ENCODE results near the gene RRN3. TPM values are rescaled to one million over a fixed set of nuclear protein-coding genes. Genes with fewer than 3 reads are reported as not detected.
A peak's percentile ranks its signal among the peaks of the same experiment; 100 is the strongest.

RRN3 gene
- total RNA-seq, 2 experiments from 2014 or later: 38.4 to 42.9 TPM

GRCh38 chr16:15035163-15035729 lies 58.8 kb downstream of the RRN3 start:
- POLR2A ChIA-PET: no interaction called here
- Histone ChIP-seq H3K27me3 (ENCODE audit: control insufficient read depth in 1 of 2, insufficient read depth in 2 of 2, low read length in 2 of 2) (no peaks in the 10 kb centered on the region), H3K4me1 (ENCODE audit: insufficient read depth, low read length) (peaks cover 18% of the 10 kb centered on the region), H3K27ac (ENCODE audit: low read depth in 1 of 2, low read length in 2 of 2) (peak overlapping the region in 1 of 2 donors; percentile 1), H3K9me3 (ENCODE audit: control insufficient read depth in 1 of 2, insufficient read depth in 1 of 2, low read length in 2 of 2) (no peaks in the 10 kb centered on the region), H3K4me3 (ENCODE audit: low read length) (no peak overlapping the region), H3K36me3 (ENCODE audit: insufficient read depth, low read length) (peaks cover 89% of the 10 kb centered on the region)
- Mint-ChIP-seq H3K4me1 (ENCODE audit: low read depth) (peaks cover 19% of the 10 kb centered on the region), H3K4me3 (no peak overlapping the region), H3K27me3 (no peaks in the 10 kb centered on the region), H3K9me3 (no peaks in the 10 kb centered on the region), H3K36me3 (ENCODE audit: low read depth) (peaks cover 92% of the 10 kb centered on the region), H3K27ac (no peak overlapping the region)
- TF ChIP-seq, protein P1, sequence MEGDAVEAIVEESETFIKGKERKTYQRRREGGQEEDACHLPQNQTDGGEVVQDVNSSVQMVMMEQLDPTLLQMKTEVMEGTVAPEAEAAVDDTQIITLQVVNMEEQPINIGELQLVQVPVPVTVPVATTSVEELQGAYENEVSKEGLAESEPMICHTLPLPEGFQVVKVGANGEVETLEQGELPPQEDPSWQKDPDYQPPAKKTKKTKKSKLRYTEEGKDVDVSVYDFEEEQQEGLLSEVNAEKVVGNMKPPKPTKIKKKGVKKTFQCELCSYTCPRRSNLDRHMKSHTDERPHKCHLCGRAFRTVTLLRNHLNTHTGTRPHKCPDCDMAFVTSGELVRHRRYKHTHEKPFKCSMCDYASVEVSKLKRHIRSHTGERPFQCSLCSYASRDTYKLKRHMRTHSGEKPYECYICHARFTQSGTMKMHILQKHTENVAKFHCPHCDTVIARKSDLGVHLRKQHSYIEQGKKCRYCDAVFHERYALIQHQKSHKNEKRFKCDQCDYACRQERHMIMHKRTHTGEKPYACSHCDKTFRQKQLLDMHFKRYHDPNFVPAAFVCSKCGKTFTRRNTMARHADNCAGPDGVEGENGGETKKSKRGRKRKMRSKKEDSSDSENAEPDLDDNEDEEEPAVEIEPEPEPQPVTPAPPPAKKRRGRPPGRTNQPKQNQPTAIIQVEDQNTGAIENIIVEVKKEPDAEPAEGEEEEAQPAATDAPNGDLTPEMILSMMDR (IDR thresholded peaks at IDR 0.05): no peak
- intact Hi-C loops (cut with DNase I, micrococcal nuclease): no loop called here
- ATAC-seq (ENCODE audit: poor library complexity) (no peak), DNase-seq (no peak)
- CTCF ChIA-PET: no interaction called here

- intact Hi-C loops (cut with DNase I, micrococcal nuclease): no loop called here
- Mint-ChIP-seq H3K36me3 (ENCODE audit: low read depth) (peaks cover 89% of the 10 kb centered on the region), H3K9me3 (no peaks in the 10 kb centered on the region), H3K27me3 (no peaks in the 10 kb centered on the region), H3K4me1 (ENCODE audit: low read depth) (peaks cover 19% of the 10 kb centered on the region), H3K4me3 (no peak overlapping the region), H3K27ac (no peak overlapping the region)
- TF ChIP-seq, protein P1 (IDR thresholded peaks at IDR 0.05): no peak
- Histone ChIP-seq H3K27me3 (ENCODE audit: control insufficient read depth in 1 of 2, insufficient read depth in 2 of 2, low read length in 2 of 2) (no peaks in the 10 kb centered on the region), H3K4me1 (ENCODE audit: insufficient read depth, low read length) (peaks cover 18% of the 10 kb centered on the region), H3K27ac (ENCODE audit: low read depth in 1 of 2, low read length in 2 of 2) (peak overlapping the region in 1 of 2 donors; percentile 1), H3K9me3 (ENCODE audit: control insufficient read depth in 1 of 2, insufficient read depth in 1 of 2, low read length in 2 of 2) (no peaks in the 10 kb centered on the region), H3K36me3 (ENCODE audit: insufficient read depth, low read length) (peaks cover 82% of the 10 kb centered on the region), H3K4me3 (ENCODE audit: low read length) (no peak overlapping the region)
- CTCF ChIA-PET: no interaction called here
- DNase-seq (no peak), ATAC-seq (ENCODE audit: poor library complexity) (no peak)
- POLR2A ChIA-PET: no interaction called here
Measured at GRCh38 chr16:15034266-15035162, 59.6 kb downstream of the RRN3 start.

DNA sequence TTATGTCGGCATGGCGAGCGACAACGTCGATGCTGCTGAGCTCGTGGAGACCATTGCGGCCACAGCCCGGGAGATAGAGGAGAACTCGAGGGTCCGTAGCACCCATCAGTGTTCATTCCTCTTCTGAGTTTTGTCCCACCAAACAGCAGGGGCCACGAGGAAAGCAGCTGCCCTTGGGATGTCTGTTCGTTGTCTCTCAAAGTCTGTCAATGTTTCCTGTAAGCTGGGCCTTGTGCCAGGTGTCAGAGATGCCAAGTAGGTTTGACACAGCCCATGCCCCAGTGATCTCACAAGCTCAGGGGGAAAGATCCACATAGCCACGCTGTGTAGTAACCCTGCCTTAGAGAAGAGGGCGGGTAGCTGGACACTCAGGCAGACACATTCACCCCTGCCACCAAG lies 60.8 kb downstream of the RRN3 start:
- Mint-ChIP-seq H3K9me3 (no peaks in the 10 kb centered on the region), H3K4me3 (no peak overlapping the region), H3K27ac (peak overlapping the region; percentile 52), H3K36me3 (ENCODE audit: low read depth) (peaks cover 89% of the 10 kb centered on the region), H3K27me3 (no peaks in the 10 kb centered on the region), H3K4me1 (ENCODE audit: low read depth) (peaks cover 19% of the 10 kb centered on the region)
- Histone ChIP-seq H3K4me1 (ENCODE audit: insufficient read depth, low read length) (peaks cover 18% of the 10 kb centered on the region), H3K27ac (ENCODE audit: low read depth in 1 of 2, low read length in 2 of 2) (no peak overlapping the region), H3K36me3 (ENCODE audit: insufficient read depth, low read length) (peaks cover 77% of the 10 kb centered on the region), H3K27me3 (ENCODE audit: control insufficient read depth in 1 of 2, insufficient read depth in 2 of 2, low read length in 2 of 2) (no peaks in the 10 kb centered on the region), H3K4me3 (ENCODE audit: low read length) (no peak overlapping the region), H3K9me3 (ENCODE audit: control insufficient read depth in 1 of 2, insufficient read depth in 1 of 2, low read length in 2 of 2) (no peaks in the 10 kb centered on the region)
- ChIA-PET CTCF (no interaction called here), POLR2A (no interaction called here)
- intact Hi-C loops (cut with DNase I, micrococcal nuclease): no loop called here
- DNase-seq (no peak), ATAC-seq (ENCODE audit: poor library complexity) (no peak)
- TF ChIP-seq, protein P1 (IDR thresholded peaks at IDR 0.05): no peak

Measured in CD4-positive, alpha-beta T cell (primary cell).